ENCODE results near the gene SRP14.

DNA sequence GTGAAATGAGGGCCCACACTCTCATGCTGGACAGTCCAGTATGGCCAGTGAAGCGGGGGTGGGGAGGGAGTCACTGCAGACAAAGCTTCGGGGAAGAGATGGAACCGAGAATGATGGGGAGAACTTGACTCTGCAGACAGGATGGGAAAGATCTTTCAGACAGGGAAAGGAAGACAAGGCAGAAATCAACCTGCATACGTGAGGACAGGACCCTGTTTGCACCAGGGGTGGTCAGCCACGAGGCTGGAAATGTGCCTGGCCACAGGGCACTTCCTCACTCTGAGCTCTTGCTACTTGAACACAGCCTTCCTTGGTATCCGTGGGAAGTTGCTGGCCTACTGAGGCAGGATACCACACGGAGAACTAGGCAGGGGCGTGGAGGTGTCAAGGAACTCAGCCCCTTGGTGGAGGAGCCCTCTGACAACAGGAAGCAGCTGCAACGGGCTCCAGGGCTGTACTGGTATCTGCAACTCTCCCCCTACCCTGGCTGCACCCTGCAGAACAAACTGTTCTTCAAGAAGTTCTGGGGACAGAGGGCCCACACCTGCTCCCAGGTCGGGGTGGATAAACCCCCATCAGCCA lies 9.3 kb upstream of the SRP14 start:
- TF ChIP-seq CTCF (conservative IDR thresholded peaks at IDR 0.05; ENCODE audit: low read length) (no peak), EZH2phosphoT487 (IDR thresholded peaks at IDR 0.05; ENCODE audit: borderline replicate concordance, low read depth, low read length) (no peak)
